Astrocyte (in vitro differentiated cells and primary cell): ENCODE measurements around the gene PTX4.

ENCODE experiments used
- EZH2 ChIP-seq: IDR thresholded peaks from 2 replicates; pipeline ENCODE4 v1.6.1; 2012; ENCODE audit warnings: mild to moderate bottlenecking, low read length, inconsistent platforms; ENCODE audit not compliant: insufficient read depth
- TF ChIP-seq, protein P1 (sequence below): IDR thresholded peaks from 2 replicates; pipeline ENCODE4 v1.5.1; 2011; ENCODE audit warnings: low read depth, mild to moderate bottlenecking, inconsistent platforms, low read length, moderate library complexity; ENCODE audit not compliant: insufficient read depth

DNA sequence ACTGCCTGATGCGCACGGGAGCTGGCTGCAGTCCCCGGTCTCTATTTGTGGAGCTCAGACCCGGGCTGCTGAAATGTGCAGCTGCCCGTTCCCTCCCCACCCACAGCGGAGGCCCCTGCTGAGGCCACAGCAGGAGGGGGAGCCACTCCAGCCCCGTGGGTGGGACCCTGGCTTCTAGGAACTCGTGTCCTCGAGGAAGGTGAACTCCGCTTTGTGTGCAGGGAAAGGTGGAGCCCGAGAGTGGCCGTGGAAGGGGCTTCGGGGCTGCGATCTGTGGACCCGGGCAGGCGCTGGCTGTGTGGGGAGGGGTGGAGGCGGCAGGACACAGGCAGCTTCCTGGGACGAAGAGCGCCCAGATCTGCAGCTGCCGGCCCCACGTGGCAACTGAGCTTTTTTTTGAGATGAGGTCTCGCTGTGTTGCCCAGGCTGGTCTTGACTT is 47.3 kb downstream of the PTX4 start:
- TF ChIP-seq, protein P1, sequence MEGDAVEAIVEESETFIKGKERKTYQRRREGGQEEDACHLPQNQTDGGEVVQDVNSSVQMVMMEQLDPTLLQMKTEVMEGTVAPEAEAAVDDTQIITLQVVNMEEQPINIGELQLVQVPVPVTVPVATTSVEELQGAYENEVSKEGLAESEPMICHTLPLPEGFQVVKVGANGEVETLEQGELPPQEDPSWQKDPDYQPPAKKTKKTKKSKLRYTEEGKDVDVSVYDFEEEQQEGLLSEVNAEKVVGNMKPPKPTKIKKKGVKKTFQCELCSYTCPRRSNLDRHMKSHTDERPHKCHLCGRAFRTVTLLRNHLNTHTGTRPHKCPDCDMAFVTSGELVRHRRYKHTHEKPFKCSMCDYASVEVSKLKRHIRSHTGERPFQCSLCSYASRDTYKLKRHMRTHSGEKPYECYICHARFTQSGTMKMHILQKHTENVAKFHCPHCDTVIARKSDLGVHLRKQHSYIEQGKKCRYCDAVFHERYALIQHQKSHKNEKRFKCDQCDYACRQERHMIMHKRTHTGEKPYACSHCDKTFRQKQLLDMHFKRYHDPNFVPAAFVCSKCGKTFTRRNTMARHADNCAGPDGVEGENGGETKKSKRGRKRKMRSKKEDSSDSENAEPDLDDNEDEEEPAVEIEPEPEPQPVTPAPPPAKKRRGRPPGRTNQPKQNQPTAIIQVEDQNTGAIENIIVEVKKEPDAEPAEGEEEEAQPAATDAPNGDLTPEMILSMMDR = no peak
- no peak for TF ChIP-seq EZH2
